ENCODE measurements around the gene CSGALNACT2. TPM values are rescaled to one million over a fixed set of nuclear protein-coding genes. Genes with fewer than 3 reads are reported as not detected.

The CSGALNACT2 gene
- total RNA-seq, 1 donor from 2014 or later: 30.3 TPM

DNA sequence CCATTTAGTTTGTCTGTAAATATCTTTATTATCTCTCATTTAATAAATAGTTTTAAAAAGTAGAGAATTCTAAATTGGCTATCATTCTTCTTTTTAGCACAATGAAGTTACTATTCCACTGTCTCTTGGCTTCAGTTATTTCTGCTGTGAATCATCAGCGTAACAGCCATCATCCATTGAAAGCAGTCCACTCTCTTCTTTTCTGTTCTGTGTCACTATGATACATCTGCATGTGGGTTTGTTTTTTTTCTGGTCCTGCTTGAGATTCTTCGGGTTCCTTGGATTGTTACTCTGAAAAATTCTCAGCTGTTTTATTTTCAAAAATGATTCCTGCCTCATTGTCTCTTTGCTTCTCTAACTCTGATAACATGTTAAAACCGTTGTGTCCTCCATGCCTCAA is 52.5 kb downstream of the CSGALNACT2 start:
- intact Hi-C loops (cut with micrococcal nuclease): no loop called here
- peaks cover 29% of the 10 kb centered on the region for H3K36me3 Mint-ChIP-seq (ENCODE audit: low read depth)

DNA sequence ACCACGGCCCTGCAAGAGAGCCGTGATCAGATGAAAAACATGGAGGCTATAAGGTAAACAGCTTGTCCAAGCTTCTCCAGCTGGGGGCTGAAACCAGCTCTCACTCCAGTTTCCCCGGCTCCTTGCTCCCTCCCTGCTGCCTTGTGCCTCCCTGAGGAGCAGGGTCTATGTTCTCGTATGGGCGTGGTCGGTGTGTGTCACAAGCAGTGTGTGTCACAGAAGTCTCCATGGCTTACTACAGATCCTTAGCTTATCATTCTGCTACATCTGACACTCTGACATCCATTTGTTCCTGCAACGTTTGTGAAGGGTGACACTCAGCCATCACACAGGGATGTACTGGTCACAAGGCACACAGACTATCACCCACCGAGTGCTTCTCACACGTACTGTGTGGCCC is 54.6 kb downstream of the CSGALNACT2 start:
- no peaks in the 10 kb centered on the region for H3K4me1 Mint-ChIP-seq (ENCODE audit: low read depth)
- no peaks in the 10 kb centered on the region for H3K9me3 Mint-ChIP-seq
- H3K4me3 Mint-ChIP-seq: no peak overlapping the region
- no peaks in the 10 kb centered on the region for H3K27me3 Mint-ChIP-seq (ENCODE audit: insufficient read depth)
- intact Hi-C loops (cut with micrococcal nuclease): no loop called here
- DNase-seq (ENCODE audit: low spot score): no peak
- H3K27ac Mint-ChIP-seq: no peak overlapping the region
- peaks cover 14% of the 10 kb centered on the region for H3K36me3 Mint-ChIP-seq (ENCODE audit: low read depth)

More for the DNA sequence above, 52.5 kb downstream of the CSGALNACT2 start:
- no peak for DNase-seq (ENCODE audit: low spot score)
- Mint-ChIP-seq H3K9me3 (no peaks in the 10 kb centered on the region), H3K4me3 (no peak overlapping the region), H3K27ac (no peak overlapping the region), H3K27me3 (ENCODE audit: insufficient read depth) (no peaks in the 10 kb centered on the region), H3K4me1 (ENCODE audit: low read depth) (no peaks in the 10 kb centered on the region)

DNA sequence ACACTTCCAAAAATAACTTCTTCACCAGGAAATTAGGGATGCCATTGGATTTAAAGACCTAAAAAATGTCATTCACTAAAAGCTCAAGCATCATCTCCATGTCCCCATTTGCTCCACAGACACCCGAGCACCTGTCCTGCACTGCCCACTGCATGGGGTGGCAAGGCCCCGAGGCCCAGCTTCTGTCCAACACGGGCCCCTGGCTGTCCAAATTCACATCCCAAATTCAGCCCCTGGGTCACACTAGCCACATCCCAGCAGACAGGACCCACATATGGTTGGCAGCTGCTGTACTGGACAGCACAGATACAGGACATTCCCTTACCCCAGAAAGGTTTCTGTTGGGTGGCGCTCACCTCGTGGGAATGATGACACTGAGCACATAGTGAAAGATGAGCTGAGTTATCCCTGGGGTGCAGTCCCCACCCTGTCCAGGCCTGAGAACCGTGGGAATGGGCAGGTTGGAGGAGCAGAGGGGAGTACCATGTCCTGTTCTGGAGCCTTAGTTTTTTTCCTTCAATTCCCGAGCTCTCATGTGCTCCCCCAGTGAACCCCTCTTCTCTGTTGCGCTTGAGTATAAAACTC is 55.3 kb downstream of the CSGALNACT2 start:
- H3K4me1 Mint-ChIP-seq (ENCODE audit: low read depth): no peaks in the 10 kb centered on the region
- no peak for DNase-seq (ENCODE audit: low spot score)
- H3K27ac Mint-ChIP-seq: no peak overlapping the region
- peaks cover 10% of the 10 kb centered on the region for H3K36me3 Mint-ChIP-seq (ENCODE audit: low read depth)
- H3K4me3 Mint-ChIP-seq: no peak overlapping the region
- no peaks in the 10 kb centered on the region for H3K27me3 Mint-ChIP-seq (ENCODE audit: insufficient read depth)
- intact Hi-C loops (cut with micrococcal nuclease): no loop called here
- H3K9me3 Mint-ChIP-seq: no peaks in the 10 kb centered on the region

DNA sequence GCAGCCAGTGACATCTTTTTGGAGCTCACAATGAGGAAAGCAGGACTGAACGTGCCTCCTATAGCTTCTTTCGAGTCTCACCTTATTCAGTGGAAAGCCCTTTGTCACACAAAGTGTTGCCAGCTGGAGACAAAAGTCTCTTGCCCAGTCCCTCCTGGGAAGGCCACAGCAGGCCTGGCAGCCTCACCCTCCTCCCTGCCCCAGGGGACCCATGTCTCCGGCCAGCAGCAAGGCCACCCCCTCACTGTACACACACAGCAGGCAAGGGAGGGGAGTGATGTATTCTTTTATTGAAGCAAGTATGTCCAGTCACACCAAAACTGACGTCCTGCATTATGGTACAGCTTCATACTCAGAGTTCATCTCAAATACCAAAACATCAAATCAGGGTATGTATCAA is 56.0 kb downstream of the CSGALNACT2 start:
- intact Hi-C loops (cut with micrococcal nuclease): no loop called here
- Mint-ChIP-seq H3K36me3 (ENCODE audit: low read depth) (peaks cover 6% of the 10 kb centered on the region), H3K27me3 (ENCODE audit: insufficient read depth) (no peaks in the 10 kb centered on the region), H3K4me1 (ENCODE audit: low read depth) (no peaks in the 10 kb centered on the region), H3K9me3 (no peaks in the 10 kb centered on the region), H3K27ac (no peak overlapping the region), H3K4me3 (no peak overlapping the region)
- DNase-seq (ENCODE audit: low spot score): no peak

DNA sequence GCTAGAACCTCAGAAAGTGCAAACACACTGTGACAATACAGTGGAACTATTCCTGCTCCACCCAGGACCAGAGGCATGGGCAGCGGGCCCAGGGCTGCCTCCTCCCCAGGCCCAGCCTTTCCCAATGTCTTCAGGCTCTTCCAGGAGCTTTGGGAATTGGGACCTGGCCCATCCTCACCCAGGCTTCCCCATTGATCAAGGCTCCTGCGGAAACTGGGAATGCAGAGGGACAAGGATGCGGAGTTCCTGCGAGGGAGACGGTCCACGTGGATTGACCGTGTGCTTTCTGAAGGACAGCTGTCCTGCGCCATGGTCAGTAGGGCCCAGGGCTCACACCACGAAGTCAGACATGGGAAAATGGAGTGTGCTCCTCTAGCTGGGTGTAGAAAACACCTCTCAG is 56.6 kb downstream of the CSGALNACT2 start:
- H3K4me3 Mint-ChIP-seq: no peak overlapping the region
- H3K27me3 Mint-ChIP-seq (ENCODE audit: insufficient read depth): no peaks in the 10 kb centered on the region
- peaks cover 6% of the 10 kb centered on the region for H3K36me3 Mint-ChIP-seq (ENCODE audit: low read depth)
- H3K27ac Mint-ChIP-seq: no peak overlapping the region
- H3K4me1 Mint-ChIP-seq (ENCODE audit: low read depth): no peaks in the 10 kb centered on the region
- no peaks in the 10 kb centered on the region for H3K9me3 Mint-ChIP-seq
- no peak for DNase-seq (ENCODE audit: low spot score)
- intact Hi-C loops (cut with micrococcal nuclease): no loop called here

DNA sequence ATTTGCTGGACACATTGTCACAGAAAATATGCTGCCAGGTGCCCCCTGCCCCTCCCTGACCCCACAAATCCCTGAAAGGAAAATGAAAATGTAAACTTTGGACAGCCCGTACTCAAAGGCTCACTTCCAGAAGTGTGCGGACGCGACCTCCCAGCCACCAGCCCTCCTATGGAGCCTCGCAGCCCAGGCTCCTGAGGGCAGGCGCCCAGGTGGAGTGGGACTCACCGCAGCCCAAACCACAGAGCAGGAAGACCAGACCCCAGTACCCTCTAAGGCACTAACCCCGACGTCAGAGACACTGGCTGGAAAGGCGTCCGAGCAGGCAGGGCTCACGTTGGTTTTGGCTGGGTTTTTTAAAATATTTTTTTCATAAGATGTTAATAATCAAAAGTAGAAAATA is 57.3 kb downstream of the CSGALNACT2 start:
- no peak for DNase-seq (ENCODE audit: low spot score)
- no peaks in the 10 kb centered on the region for H3K9me3 Mint-ChIP-seq
- no peak overlapping the region for H3K27ac Mint-ChIP-seq
- H3K4me3 Mint-ChIP-seq: no peak overlapping the region
- intact Hi-C loops (cut with micrococcal nuclease): no loop called here
- H3K4me1 Mint-ChIP-seq (ENCODE audit: low read depth): no peaks in the 10 kb centered on the region
- H3K36me3 Mint-ChIP-seq (ENCODE audit: low read depth): peaks cover 4% of the 10 kb centered on the region
- H3K27me3 Mint-ChIP-seq (ENCODE audit: insufficient read depth): no peaks in the 10 kb centered on the region

DNA sequence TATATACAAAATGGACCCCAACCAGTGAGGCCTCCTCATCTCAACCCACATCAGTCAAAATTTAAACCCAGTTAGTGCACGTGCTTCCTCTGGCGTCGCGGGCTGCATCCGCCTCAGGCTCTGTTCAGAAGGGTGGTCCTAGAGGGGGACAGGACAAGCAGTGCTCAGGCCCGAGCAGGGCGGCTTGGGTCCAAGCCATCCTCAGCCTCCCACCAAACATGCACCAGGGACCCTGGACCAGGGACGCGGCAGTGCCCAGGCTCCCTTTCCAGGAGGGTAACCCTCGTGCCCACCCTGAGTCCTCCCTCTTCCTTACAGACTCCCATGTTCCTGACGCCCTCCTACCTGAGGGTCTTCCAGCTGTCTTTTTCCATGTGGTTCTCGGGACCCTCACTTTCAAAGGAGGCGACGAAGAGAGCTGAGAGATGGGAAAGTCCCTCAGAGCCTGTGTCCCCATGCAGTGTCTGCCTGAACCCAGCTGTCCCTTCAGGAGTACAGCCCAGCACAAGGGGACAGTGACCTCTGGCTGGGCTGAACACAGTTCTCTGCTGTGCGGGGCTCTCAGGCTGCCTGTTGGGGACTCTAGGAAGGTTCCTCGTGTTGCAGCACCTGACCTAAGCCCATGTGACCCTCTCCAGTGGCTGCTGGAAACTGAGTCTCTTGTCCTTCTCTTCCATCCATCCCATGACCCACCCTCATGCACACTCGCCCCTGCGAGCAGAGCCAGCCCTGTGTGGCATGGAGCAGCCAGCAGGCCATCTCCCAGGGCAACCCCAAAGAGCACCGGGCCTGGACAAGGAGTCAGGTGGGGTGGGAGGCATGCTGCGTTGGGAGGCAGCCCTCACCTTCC is 58.1 kb downstream of the CSGALNACT2 start:
- no peaks in the 10 kb centered on the region for H3K9me3 Mint-ChIP-seq
- intact Hi-C loops (cut with micrococcal nuclease): no loop called here
- no peak for DNase-seq (ENCODE audit: low spot score)
- H3K27me3 Mint-ChIP-seq (ENCODE audit: insufficient read depth): no peaks in the 10 kb centered on the region
- no peaks in the 10 kb centered on the region for H3K4me1 Mint-ChIP-seq (ENCODE audit: low read depth)
- H3K4me3 Mint-ChIP-seq: no peak overlapping the region
- H3K36me3 Mint-ChIP-seq (ENCODE audit: low read depth): peaks cover 4% of the 10 kb centered on the region
- H3K27ac Mint-ChIP-seq: no peak overlapping the region

DNA sequence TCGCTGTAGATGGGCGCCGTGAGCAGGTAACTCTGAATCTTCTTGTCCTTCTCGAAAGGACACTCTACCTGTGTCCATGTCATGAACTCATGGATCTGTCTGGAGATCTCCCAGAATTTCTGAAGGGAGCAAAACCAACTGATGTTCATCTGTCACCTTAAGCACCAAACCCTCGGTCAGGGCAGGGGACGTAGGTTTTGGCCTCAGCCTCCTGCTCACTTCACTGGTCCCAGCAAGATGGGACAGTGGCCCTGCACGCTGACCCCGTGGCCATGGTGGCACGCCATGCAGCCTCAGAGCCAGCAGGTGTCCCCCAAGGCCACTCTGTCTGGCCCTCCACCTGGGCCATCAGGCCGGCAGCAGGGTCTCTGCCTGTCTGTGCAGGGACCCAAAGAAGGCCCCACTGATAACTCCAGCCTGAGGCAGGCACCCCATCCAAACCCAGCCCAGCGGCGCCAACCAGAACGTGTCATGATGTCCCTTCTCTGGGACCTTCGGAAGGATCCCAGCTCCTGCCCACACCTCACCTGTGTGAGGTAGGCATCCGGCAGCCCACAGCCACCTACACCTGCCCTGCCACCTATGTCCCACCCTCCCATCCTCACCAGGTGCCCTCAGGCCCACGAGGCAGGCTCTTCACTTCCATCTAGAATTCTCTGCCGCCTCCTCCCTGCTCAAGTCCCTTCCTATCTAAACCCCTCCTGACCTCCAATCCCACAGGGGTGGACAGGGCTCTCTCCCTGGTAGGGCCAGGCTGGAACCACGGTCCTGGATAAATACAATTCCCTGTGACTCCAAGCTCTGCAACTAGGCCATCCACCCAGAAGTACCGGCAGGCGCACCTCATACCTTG is 59.0 kb downstream of the CSGALNACT2 start:
- H3K4me1 Mint-ChIP-seq (ENCODE audit: low read depth): no peaks in the 10 kb centered on the region
- peaks cover under 1% of the 10 kb centered on the region for H3K36me3 Mint-ChIP-seq (ENCODE audit: low read depth)
- intact Hi-C loops (cut with micrococcal nuclease): no loop called here
- H3K27me3 Mint-ChIP-seq (ENCODE audit: insufficient read depth): no peaks in the 10 kb centered on the region
- no peaks in the 10 kb centered on the region for H3K9me3 Mint-ChIP-seq
- no peak overlapping the region for H3K4me3 Mint-ChIP-seq
- no peak overlapping the region for H3K27ac Mint-ChIP-seq
- DNase-seq (ENCODE audit: low spot score): no peak

DNA sequence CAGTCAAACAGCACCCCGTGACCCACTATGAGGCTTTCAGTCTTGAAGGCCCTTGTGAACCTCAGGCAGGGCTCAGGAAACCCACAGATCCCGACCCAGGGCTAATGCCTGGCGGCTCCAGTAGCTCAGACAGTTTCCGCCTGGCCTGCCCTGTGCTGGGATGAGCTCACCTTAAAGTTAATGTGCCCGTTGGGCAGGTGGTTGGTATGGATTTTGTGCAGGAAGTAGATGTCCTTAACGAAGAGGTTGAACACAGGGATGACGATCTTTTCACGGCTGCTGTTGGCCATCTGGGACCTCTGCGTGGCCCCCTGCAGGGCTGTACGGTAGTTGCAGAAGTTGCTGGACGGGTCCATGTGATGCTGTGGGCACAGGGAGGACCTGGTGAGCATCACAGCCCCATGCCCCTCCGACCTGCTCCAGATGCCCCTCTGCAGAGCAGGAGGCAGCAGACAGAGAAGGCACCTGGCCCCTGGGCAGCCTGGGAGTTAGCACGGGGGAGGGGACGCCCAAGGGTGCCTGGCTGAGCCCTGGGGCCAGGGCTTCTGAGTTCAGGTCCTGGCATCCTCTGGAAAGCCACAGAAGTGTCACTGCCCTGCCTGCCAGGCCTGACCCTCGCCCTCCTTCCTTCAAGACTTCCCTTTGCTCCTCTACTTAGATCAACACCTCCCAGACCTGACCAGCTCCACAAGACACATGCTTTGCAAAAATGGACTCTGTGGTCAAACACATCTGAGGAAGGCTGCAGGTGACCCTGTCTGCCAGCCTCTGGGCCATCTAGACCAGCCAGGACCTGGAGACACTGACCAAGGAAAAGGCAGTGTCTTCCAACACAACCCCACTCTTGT is 59.8 kb downstream of the CSGALNACT2 start:
- no peaks in the 10 kb centered on the region for H3K27me3 Mint-ChIP-seq (ENCODE audit: insufficient read depth)
- H3K27ac Mint-ChIP-seq: no peak overlapping the region
- no peak overlapping the region for H3K4me3 Mint-ChIP-seq
- intact Hi-C loops (cut with micrococcal nuclease): no loop called here
- H3K4me1 Mint-ChIP-seq (ENCODE audit: low read depth): no peaks in the 10 kb centered on the region
- DNase-seq (ENCODE audit: low spot score): no peak
- no peaks in the 10 kb centered on the region for H3K9me3 Mint-ChIP-seq
- no peaks in the 10 kb centered on the region for H3K36me3 Mint-ChIP-seq (ENCODE audit: low read depth)

DNA sequence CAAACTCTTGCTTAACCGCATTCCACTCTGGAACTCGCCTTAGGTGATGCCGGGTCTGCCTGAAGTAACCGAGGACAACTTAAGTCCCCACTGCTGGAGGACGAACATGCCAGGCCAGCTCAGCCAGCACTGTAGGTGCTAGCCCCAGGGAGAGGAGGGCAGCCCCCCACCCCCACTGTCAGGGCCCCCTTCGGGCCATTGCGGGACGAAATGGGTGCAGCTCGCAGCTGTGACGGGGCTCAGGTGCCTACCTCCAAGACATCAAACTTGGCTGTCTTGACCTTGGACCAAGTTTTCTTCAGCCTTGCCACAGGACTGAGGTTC is 60.4 kb downstream of the CSGALNACT2 start:
- no peak for DNase-seq (ENCODE audit: low spot score)
- Mint-ChIP-seq H3K27ac (no peak overlapping the region), H3K4me1 (ENCODE audit: low read depth) (no peaks in the 10 kb centered on the region), H3K27me3 (ENCODE audit: insufficient read depth) (no peaks in the 10 kb centered on the region), H3K9me3 (no peaks in the 10 kb centered on the region), H3K36me3 (ENCODE audit: low read depth) (no peaks in the 10 kb centered on the region), H3K4me3 (no peak overlapping the region)
- intact Hi-C loops (cut with micrococcal nuclease): no loop called here

DNA sequence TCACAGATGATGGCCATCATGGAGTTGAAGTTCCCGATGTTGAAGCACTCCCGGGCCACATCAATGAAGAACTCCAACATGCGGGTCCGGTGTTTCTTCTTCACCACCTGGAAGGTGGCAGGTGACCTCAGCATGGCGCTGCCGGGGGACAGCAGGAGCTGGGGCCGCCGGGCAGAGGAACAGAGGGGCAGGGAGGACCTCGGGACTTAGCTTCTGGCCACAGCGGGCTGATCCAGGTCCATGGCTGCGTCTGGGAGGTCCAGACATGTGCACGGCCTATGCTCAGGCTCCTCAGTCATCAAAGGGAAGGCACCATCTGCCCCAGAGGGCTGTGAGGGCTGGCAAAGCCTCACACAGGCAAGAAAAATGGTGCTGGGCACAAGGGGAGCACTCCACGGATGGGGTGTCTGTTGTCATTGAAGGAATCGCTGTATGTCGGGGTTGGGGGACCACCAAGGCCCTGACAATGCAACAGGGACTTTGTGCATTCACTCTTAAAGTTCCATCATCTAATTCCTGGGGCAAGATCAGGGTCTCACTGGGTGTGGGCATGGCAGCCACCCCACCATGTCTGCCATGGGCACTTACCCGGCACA is 60.9 kb downstream of the CSGALNACT2 start:
- Mint-ChIP-seq H3K36me3 (ENCODE audit: low read depth) (no peaks in the 10 kb centered on the region), H3K9me3 (no peaks in the 10 kb centered on the region), H3K4me3 (no peak overlapping the region), H3K4me1 (ENCODE audit: low read depth) (no peaks in the 10 kb centered on the region), H3K27me3 (ENCODE audit: insufficient read depth) (no peaks in the 10 kb centered on the region), H3K27ac (no peak overlapping the region)
- intact Hi-C loops (cut with micrococcal nuclease): no loop called here
- DNase-seq (ENCODE audit: low spot score): no peak
